GM12878 (cell line): Measurements from ENCODE around the gene REPIN1. TPM values are rescaled to one million over a fixed set of nuclear protein-coding genes. Genes with fewer than 3 reads are reported as not detected.
A peak's percentile ranks its signal among the peaks of the same experiment; 100 is the strongest.

ENCODE experiments used
- ATF7 ChIP-seq: fragments of 450-650 bp; IDR thresholded peaks from 2 replicates; pipeline ENCODE4 v1.6.1; 2016; ENCODE audit warnings: low read depth, mild to moderate bottlenecking
- CBX5 ChIP-seq: sonication (generic); IDR thresholded peaks from 2 replicates; pipeline ENCODE4 v1.6.1; 2016; ENCODE audit warnings: low read depth, moderate library complexity, mild to moderate bottlenecking, inconsistent platforms
- CHD4 ChIP-seq: fragments of 200-600 bp; sonication (generic); IDR thresholded peaks from 2 replicates; pipeline ENCODE4 v1.6.1; 2016; ENCODE audit warnings: mild to moderate bottlenecking
- DPF2 ChIP-seq: fragments of 450-650 bp; IDR thresholded peaks from 2 replicates; pipeline ENCODE4 v1.6.1; 2017; ENCODE audit warnings: mild to moderate bottlenecking
- E2F4 ChIP-seq: IDR thresholded peaks from 2 replicates; pipeline ENCODE4 v1.6.1; 2012; ENCODE audit warnings: low read depth, low read length, improper control_type of control experiment
- EP300 ChIP-seq, 2 experiments: fragments of 150-350 bp in 1 of 2; IDR thresholded peaks; 2 replicates each; pipeline ENCODE4 v1.6.1; 2011 to 2012; ENCODE audit warnings: low read depth in 2 of 2, low read length in 2 of 2, borderline replicate concordance in 1 of 2, improper control_type of control experiment in 1 of 2, inconsistent platforms in 1 of 2; ENCODE audit not compliant: control insufficient read depth in 1 of 2
- ESRRA ChIP-seq: IDR thresholded peaks from 2 replicates; pipeline ENCODE4 v1.6.1; 2012; ENCODE audit warnings: mild to moderate bottlenecking, low read length, improper control_type of control experiment
- FOXM1 ChIP-seq: IDR thresholded peaks from 2 replicates; pipeline ENCODE4 v1.6.1; 2012; ENCODE audit warnings: low read depth, mild to moderate bottlenecking, inconsistent platforms, low read length, moderate library complexity
- GATAD2B ChIP-seq: fragments of 450-650 bp; conservative IDR thresholded peaks from 2 replicates; pipeline ENCODE4 v1.6.1; 2017; ENCODE audit warnings: low read depth, mild to moderate bottlenecking, moderate library complexity
- HCFC1 ChIP-seq: fragments of 150-350 bp; IDR thresholded peaks from 2 replicates; pipeline ENCODE4 v1.6.1; 2014; ENCODE audit warnings: low read length
- IKZF2 ChIP-seq, 2 experiments: fragments of 450-650 bp; IDR thresholded peaks; 2 replicates each; pipeline ENCODE4 v1.6.1; 2017; ENCODE audit warnings: mild to moderate bottlenecking in 2 of 2, moderate library complexity in 2 of 2
- IRF5 ChIP-seq: fragments of 450-650 bp; IDR thresholded peaks from 2 replicates; pipeline ENCODE4 v1.6.1; 2017; ENCODE audit warnings: borderline replicate concordance
- MTA3 ChIP-seq: IDR thresholded peaks from 2 replicates; pipeline ENCODE4 v1.6.1; 2012; ENCODE audit warnings: low read length, inconsistent platforms, borderline replicate concordance
- MYC ChIP-seq: IDR thresholded peaks from 2 replicates; pipeline ENCODE4 v1.6.1; 2011; ENCODE audit warnings: mild to moderate bottlenecking, low read length, moderate library complexity, inconsistent platforms; ENCODE audit not compliant: insufficient read depth, insufficient replicate concordance, insufficient read length, severe bottlenecking
- NBN ChIP-seq: fragments of 450-650 bp; IDR thresholded peaks from 2 replicates; pipeline ENCODE4 v1.6.1; 2016
- NR2C2 ChIP-seq: IDR thresholded peaks from 2 replicates; pipeline ENCODE4 v1.6.1; 2011; ENCODE audit warnings: borderline replicate concordance, low read depth; ENCODE audit not compliant: control insufficient read depth, insufficient read length
- NR2F1 ChIP-seq: fragments of 450-650 bp; conservative IDR thresholded peaks from 2 replicates; pipeline ENCODE4 v1.6.1; 2017; ENCODE audit warnings: mild to moderate bottlenecking
- RB1 ChIP-seq: fragments of 450-650 bp; formaldehyde crosslinking; IDR thresholded peaks from 2 replicates; pipeline ENCODE4 v1.6.1; 2017; ENCODE audit warnings: mild to moderate bottlenecking, borderline replicate concordance
- SMARCA5 ChIP-seq: fragments of 450-650 bp; IDR thresholded peaks from 2 replicates; pipeline ENCODE4 v1.6.1; 2017; ENCODE audit warnings: mild to moderate bottlenecking
- SMC3 ChIP-seq: IDR thresholded peaks from 2 replicates; pipeline ENCODE4 v1.6.1; 2011; ENCODE audit warnings: low read length, improper control_type of control experiment, borderline replicate concordance
- SRF ChIP-seq, 2 experiments: IDR thresholded peaks; 2 replicates each; pipeline ENCODE4 v1.6.1; 2011; ENCODE audit warnings: low read depth in 2 of 2, low read length in 2 of 2, mild to moderate bottlenecking in 1 of 2, moderate library complexity in 1 of 2
- STAT3 ChIP-seq: IDR thresholded peaks from 2 replicates; pipeline ENCODE4 v1.6.1; 2011; ENCODE audit warnings: low read depth, low read length, improper control_type of control experiment
- SUZ12 ChIP-seq: fragments of 200-600 bp; sonication (generic); IDR thresholded peaks from one replicate; pipeline ENCODE4 v1.6.1; 2018; ENCODE audit warnings: antibody characterized with exemption, mild to moderate bottlenecking; ENCODE audit not compliant: unreplicated experiment
- TBL1XR1 ChIP-seq: IDR thresholded peaks from 2 replicates; pipeline ENCODE4 v1.6.1; 2012; ENCODE audit warnings: low read depth, low read length, improper control_type of control experiment
- USF2 ChIP-seq: IDR thresholded peaks from 2 replicates; pipeline ENCODE4 v1.6.1; 2011; ENCODE audit warnings: low read depth, low read length, improper control_type of control experiment, borderline replicate concordance
- YBX1 ChIP-seq: fragments of 450-650 bp; IDR thresholded peaks from 2 replicates; pipeline ENCODE4 v1.6.1; 2016; ENCODE audit warnings: antibody characterized with exemption
- ZNF274 ChIP-seq: IDR thresholded peaks from one replicate; pipeline ENCODE4 v1.8.0; 2011; ENCODE audit not compliant: insufficient read length, insufficient read depth
- polyA plus RNA-seq, 11 experiments: library from polyadenylated mRNA; depleted of rRNA in 4 of 11; unstranded in 6 of 11; stranded (reverse) in 5 of 11; fragments of >200 nt; fragmentation: Nextera tagmentation in 4 of 11; fragmentation: Illumina TruSeq in 1 of 11; extraction: Ambion mirVana in 4 of 11; extraction: Trizol in 1 of 11; gene quantifications; 1 replicate in 1 of 11; 2 replicates in 10 of 11; pipeline versions ENCODE4 v1.2.1 to v1.2.3, GENCODE V29; 2011 to 2016; ENCODE audit warnings: inconsistent platforms in 2 of 11, missing spikeins in 2 of 11, low read depth in 1 of 11
- total RNA-seq, 4 experiments: library from RNA; depleted of rRNA in 3 of 4; stranded (reverse); fragments of >200 nt in 3 of 4; fragmentation: Illumina TruSeq in 1 of 4; extraction: Trizol in 1 of 4; gene quantifications; 2 replicates each; pipeline versions ENCODE4 v1.2.1 to v1.2.3, GENCODE V29; 2013 to 2021

REPIN1 gene
- total and polyA plus RNA-seq, 10 of the 15 experiments (the other 5 are each of a cell fraction or from before 2014, with no cell fraction given), result 5.1 to 172 (median 76.9) TPM

GRCh38 chr7:150322833-150323681 lies 45.6 kb upstream of the REPIN1 start, which contains the start of the genes ACTR3C and LRRC61 (continued):
- TF ChIP-seq ATF7 (peak; percentile 94), SMARCA5 (peak; percentile 65; the same call in 1 of the 2 replicates), MYC (peak; percentile 91), NR2C2 (no peak), EP300 (IDR thresholded peaks at IDR 0.05; ENCODE audit: borderline replicate concordance in 1 of 2, control insufficient read depth in 1 of 2, low read depth in 2 of 2, low read length in 2 of 2) (no peak), SUZ12 (no peak), NR2F1 (peak; percentile 100), TBL1XR1 (peak; percentile 4; the same call in 1 of the 2 replicates), RB1 (0 out of 2 replicates have a peak, but pooled peaks have one; percentile 51), ESRRA (no peak), YBX1 (no peak), NBN (peak; percentile 70), E2F4 (no peak), GATAD2B (peak; percentile 99), SRF (IDR thresholded peaks at IDR 0.05; ENCODE audit: low read depth in 2 of 2, low read length in 2 of 2) (no peak), CHD4 (no peak), IRF5 (no peak), MTA3 (no peak), CBX5 (no peak), SMC3 (0 out of 2 replicates have a peak, but pooled peaks have one; percentile 11), FOXM1 (no peak), IKZF2 (IDR thresholded peaks at IDR 0.05) (peak in 1 of 2 experiments; percentile 34; a peak in 2 of 4 replicates), DPF2 (peak; percentile 94), USF2 (no peak), ZNF274 (no peak), STAT3 (0 out of 2 replicates have a peak, but pooled peaks have one; percentile 3), HCFC1 (no peak; the same call in 1 of the 2 replicates)
